SK-N-SH treated with all-trans-retinoic acid at 6 μM for 48 hours (cell line): ENCODE results near the gene CHD1L.

ENCODE experiments used
- ATAC-seq: fragments of 200-7000 bp; cut with Tn5 transposase; 3 replicates; pipeline ENCODE4 v1.9.1; 2020; ENCODE audit warnings: mild to moderate bottlenecking, moderate library complexity
- ARNTL ChIP-seq: fragments of 450-650 bp; formaldehyde crosslinking; IDR thresholded peaks from 2 replicates; pipeline ENCODE4 v1.5.0; 2020; ENCODE audit warnings: low read depth, mild to moderate bottlenecking, moderate library complexity, borderline replicate concordance
- BACH2 ChIP-seq: fragments of 250-450 bp; sonication (Bioruptor Pico); IDR thresholded peaks from 2 replicates; pipeline ENCODE4 v1.9.0; 2021; ENCODE audit warnings: mild to moderate bottlenecking, borderline replicate concordance
- CSDC2 ChIP-seq: fragments of 250-450 bp; sonication (Bioruptor Pico); IDR thresholded peaks from 2 replicates; pipeline ENCODE4 v1.5.0; 2020; ENCODE audit warnings: mild to moderate bottlenecking, moderate library complexity
- GLIS3 ChIP-seq: fragments of 250-450 bp; sonication (Bioruptor Pico); IDR thresholded peaks from 2 replicates; pipeline ENCODE4 v1.5.0; 2020; ENCODE audit warnings: mild to moderate bottlenecking, moderate library complexity
- ISL1 ChIP-seq: fragments of 250-450 bp; sonication (Bioruptor Pico); IDR thresholded peaks from 2 replicates; pipeline ENCODE4 v2.1.2; 2022; ENCODE audit warnings: mild to moderate bottlenecking, moderate library complexity
- OSR1 ChIP-seq: fragments of 250-450 bp; sonication (Bioruptor Pico); IDR thresholded peaks from 2 replicates; pipeline ENCODE4 v1.8.0; 2022; ENCODE audit warnings: moderate library complexity, mild to moderate bottlenecking, inconsistent platforms
- POU6F1 ChIP-seq: fragments of 250-450 bp; sonication (Bioruptor Pico); IDR thresholded peaks from 2 replicates; pipeline ENCODE4 v1.8.0; 2021; ENCODE audit warnings: low read depth, mild to moderate bottlenecking, moderate library complexity, borderline replicate concordance
- PPARA ChIP-seq: fragments of 250-450 bp; sonication (Bioruptor Pico); IDR thresholded peaks from 2 replicates; pipeline ENCODE4 v1.5.0; 2020; ENCODE audit warnings: mild to moderate bottlenecking, borderline replicate concordance
- RARB ChIP-seq: fragments of 250-450 bp; sonication (Bioruptor Pico); IDR thresholded peaks from 2 replicates; pipeline ENCODE4 v1.8.0; 2021; ENCODE audit warnings: mild to moderate bottlenecking, moderate library complexity
- SNAI2 ChIP-seq: fragments of 250-450 bp; sonication (Bioruptor Pico); IDR thresholded peaks from 2 replicates; pipeline ENCODE4 v1.5.0; 2020; ENCODE audit warnings: mild to moderate bottlenecking, moderate library complexity
- TCF4 ChIP-seq: fragments of 250-450 bp; sonication (Bioruptor Pico); IDR thresholded peaks from 2 replicates; pipeline ENCODE4 v1.8.0; 2021; ENCODE audit warnings: mild to moderate bottlenecking, moderate library complexity, borderline replicate concordance
- TOX ChIP-seq: fragments of 250-450 bp; sonication (Bioruptor Pico); IDR thresholded peaks from 2 replicates; pipeline ENCODE4 v1.8.0; 2021; ENCODE audit warnings: mild to moderate bottlenecking, moderate library complexity, borderline replicate concordance
- ZFP3 ChIP-seq: fragments of 250-450 bp; sonication (Bioruptor Pico); IDR thresholded peaks from 2 replicates; pipeline ENCODE4 v1.5.0; 2020; ENCODE audit warnings: mild to moderate bottlenecking, moderate library complexity
- ZFP30 ChIP-seq: fragments of 450-650 bp; formaldehyde crosslinking; IDR thresholded peaks from 2 replicates; pipeline ENCODE4 v1.5.0; 2022; ENCODE audit warnings: mild to moderate bottlenecking, moderate library complexity
- ZNF565 ChIP-seq: fragments of 450-650 bp; formaldehyde crosslinking; conservative IDR thresholded peaks from 2 replicates; pipeline ENCODE4 v1.5.0; 2020; ENCODE audit warnings: low read depth, mild to moderate bottlenecking, moderate library complexity
- ZNF70 ChIP-seq: fragments of 450-650 bp; formaldehyde crosslinking; IDR thresholded peaks from 2 replicates; pipeline ENCODE4 v1.5.0; 2020; ENCODE audit warnings: mild to moderate bottlenecking, moderate library complexity
- ZNF8 ChIP-seq: fragments of 450-650 bp; formaldehyde crosslinking; IDR thresholded peaks from 2 replicates; pipeline ENCODE4 v1.5.0; 2020; ENCODE audit warnings: mild to moderate bottlenecking, moderate library complexity
- TF ChIP-seq, protein P1 (sequence below): fragments of 250-450 bp; sonication (Bioruptor Pico); IDR thresholded peaks from 2 replicates; pipeline ENCODE4 v1.8.0; 2020; ENCODE audit warnings: mild to moderate bottlenecking, moderate library complexity, borderline replicate concordance
- TF ChIP-seq, protein P2 (sequence below): fragments of 250-450 bp; sonication (Bioruptor Pico); IDR thresholded peaks from 2 replicates; pipeline ENCODE4 v1.5.1; 2020; ENCODE audit warnings: low read depth, mild to moderate bottlenecking, moderate library complexity
- TF ChIP-seq, protein P3 (sequence below): fragments of 250-450 bp; sonication (Bioruptor Pico); IDR thresholded peaks from 2 replicates; pipeline ENCODE4 v1.5.0; 2020; ENCODE audit warnings: mild to moderate bottlenecking, moderate library complexity
- TF ChIP-seq, protein P4 (sequence below): fragments of 250-450 bp; sonication (Bioruptor Pico); IDR thresholded peaks from 2 replicates; pipeline ENCODE4 v1.5.1; 2021; ENCODE audit warnings: mild to moderate bottlenecking, moderate library complexity

Gene CHD1L

DNA sequence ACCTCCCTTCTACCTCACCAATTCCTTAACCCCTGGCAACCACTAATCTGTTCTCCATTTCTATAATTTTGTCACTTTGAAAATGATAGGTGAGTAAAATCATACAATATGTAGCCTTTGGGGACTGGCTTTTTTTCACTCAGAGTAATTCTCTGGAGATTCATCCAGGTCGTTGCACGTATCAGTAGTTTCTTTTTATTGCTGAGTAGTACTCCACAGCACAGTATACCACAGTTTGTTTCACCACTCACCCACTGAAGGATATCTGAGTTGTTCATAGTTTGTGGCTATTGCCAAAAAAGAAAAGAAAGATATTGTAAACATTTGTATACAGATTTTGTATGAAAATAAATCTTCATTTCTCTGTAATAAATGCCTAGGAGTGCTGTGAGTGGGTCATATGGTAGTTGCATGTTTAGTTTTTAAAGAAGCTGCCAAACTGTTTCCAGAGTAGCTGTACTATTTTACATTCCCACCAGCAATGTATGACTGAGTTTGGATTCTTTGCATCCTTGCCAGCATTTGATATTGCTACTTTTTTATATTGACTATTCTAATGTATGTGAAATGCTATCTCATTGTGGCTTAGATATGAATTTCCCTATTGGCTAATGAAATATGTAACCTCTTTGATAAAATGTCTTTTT is 3.7 kb downstream of the CHD1L start:
- no peak for ATAC-seq

GRCh38 chr1:147246910-147247655 is 4.6 kb downstream of the CHD1L start:
- TF ChIP-seq POU6F1 (CRISPR knock-in tag) (no peak), BACH2 (CRISPR knock-in tag) (no peak), TCF4 (CRISPR knock-in tag) (no peak), OSR1 (CRISPR knock-in tag) (no peak), ZNF8 (CRISPR knock-in tag) (no peak), TOX (CRISPR knock-in tag) (no peak), GLIS3 (CRISPR knock-in tag) (no peak), ISL1 (CRISPR knock-in tag) (no peak), RARB (no peak), PPARA (no peak), SNAI2 (no peak), ZNF70 (CRISPR knock-in tag) (no peak), ZFP3 (CRISPR knock-in tag) (no peak), ARNTL (CRISPR knock-in tag) (no peak), ZFP30 (CRISPR knock-in tag) (no peak), CSDC2 (CRISPR knock-in tag) (no peak)
- TF ChIP-seq, protein P1, sequence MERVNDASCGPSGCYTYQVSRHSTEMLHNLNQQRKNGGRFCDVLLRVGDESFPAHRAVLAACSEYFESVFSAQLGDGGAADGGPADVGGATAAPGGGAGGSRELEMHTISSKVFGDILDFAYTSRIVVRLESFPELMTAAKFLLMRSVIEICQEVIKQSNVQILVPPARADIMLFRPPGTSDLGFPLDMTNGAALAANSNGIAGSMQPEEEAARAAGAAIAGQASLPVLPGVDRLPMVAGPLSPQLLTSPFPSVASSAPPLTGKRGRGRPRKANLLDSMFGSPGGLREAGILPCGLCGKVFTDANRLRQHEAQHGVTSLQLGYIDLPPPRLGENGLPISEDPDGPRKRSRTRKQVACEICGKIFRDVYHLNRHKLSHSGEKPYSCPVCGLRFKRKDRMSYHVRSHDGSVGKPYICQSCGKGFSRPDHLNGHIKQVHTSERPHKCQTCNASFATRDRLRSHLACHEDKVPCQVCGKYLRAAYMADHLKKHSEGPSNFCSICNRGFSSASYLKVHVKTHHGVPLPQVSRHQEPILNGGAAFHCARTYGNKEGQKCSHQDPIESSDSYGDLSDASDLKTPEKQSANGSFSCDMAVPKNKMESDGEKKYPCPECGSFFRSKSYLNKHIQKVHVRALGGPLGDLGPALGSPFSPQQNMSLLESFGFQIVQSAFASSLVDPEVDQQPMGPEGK (CRISPR knock-in tag), result no peak
- TF ChIP-seq, protein P2, sequence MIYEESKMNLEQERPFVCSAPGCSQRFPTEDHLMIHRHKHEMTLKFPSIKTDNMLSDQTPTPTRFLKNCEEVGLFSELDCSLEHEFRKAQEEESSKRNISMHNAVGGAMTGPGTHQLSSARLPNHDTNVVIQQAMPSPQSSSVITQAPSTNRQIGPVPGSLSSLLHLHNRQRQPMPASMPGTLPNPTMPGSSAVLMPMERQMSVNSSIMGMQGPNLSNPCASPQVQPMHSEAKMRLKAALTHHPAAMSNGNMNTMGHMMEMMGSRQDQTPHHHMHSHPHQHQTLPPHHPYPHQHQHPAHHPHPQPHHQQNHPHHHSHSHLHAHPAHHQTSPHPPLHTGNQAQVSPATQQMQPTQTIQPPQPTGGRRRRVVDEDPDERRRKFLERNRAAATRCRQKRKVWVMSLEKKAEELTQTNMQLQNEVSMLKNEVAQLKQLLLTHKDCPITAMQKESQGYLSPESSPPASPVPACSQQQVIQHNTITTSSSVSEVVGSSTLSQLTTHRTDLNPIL (CRISPR knock-in tag), result no peak
- TF ChIP-seq, protein P3, sequence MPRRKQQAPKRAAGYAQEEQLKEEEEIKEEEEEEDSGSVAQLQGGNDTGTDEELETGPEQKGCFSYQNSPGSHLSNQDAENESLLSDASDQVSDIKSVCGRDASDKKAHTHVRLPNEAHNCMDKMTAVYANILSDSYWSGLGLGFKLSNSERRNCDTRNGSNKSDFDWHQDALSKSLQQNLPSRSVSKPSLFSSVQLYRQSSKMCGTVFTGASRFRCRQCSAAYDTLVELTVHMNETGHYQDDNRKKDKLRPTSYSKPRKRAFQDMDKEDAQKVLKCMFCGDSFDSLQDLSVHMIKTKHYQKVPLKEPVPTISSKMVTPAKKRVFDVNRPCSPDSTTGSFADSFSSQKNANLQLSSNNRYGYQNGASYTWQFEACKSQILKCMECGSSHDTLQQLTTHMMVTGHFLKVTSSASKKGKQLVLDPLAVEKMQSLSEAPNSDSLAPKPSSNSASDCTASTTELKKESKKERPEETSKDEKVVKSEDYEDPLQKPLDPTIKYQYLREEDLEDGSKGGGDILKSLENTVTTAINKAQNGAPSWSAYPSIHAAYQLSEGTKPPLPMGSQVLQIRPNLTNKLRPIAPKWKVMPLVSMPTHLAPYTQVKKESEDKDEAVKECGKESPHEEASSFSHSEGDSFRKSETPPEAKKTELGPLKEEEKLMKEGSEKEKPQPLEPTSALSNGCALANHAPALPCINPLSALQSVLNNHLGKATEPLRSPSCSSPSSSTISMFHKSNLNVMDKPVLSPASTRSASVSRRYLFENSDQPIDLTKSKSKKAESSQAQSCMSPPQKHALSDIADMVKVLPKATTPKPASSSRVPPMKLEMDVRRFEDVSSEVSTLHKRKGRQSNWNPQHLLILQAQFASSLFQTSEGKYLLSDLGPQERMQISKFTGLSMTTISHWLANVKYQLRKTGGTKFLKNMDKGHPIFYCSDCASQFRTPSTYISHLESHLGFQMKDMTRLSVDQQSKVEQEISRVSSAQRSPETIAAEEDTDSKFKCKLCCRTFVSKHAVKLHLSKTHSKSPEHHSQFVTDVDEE (CRISPR knock-in tag), result no peak
- TF ChIP-seq, protein P4, sequence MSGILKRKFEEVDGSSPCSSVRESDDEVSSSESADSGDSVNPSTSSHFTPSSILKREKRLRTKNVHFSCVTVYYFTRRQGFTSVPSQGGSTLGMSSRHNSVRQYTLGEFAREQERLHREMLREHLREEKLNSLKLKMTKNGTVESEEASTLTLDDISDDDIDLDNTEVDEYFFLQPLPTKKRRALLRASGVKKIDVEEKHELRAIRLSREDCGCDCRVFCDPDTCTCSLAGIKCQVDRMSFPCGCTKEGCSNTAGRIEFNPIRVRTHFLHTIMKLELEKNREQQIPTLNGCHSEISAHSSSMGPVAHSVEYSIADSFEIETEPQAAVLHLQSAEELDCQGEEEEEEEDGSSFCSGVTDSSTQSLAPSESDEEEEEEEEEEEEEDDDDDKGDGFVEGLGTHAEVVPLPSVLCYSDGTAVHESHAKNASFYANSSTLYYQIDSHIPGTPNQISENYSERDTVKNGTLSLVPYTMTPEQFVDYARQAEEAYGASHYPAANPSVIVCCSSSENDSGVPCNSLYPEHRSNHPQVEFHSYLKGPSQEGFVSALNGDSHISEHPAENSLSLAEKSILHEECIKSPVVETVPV (CRISPR knock-in tag), result no peak
- TF ChIP-seq, all 23 proteins: peak for 0
- no peak for ATAC-seq

More for the DNA sequence above, 3.7 kb downstream of the CHD1L start:
- TF ChIP-seq ISL1 (CRISPR knock-in tag), result no peak
- no peak for TF ChIP-seq ZNF565 (CRISPR knock-in tag)
- TF ChIP-seq CSDC2 (CRISPR knock-in tag), result no peak
- TF ChIP-seq ZNF70 (CRISPR knock-in tag), result no peak
- TF ChIP-seq, protein P1 (CRISPR knock-in tag), result no peak
